Myocyte (in vitro differentiated cells): Measurements from ENCODE around the gene LSM11. TPM values are rescaled to one million over a fixed set of nuclear protein-coding genes. Genes with fewer than 3 reads are reported as not detected.
"Not testable (repeated sequence)": the region's sequence is repeated elsewhere in the genome, so short reads cannot be mapped to it uniquely, and the experiment has no call there.

Source experiments
- DNase-seq: peaks from one replicate; pipeline ENCODE4 v3.0.0-alpha.2; 2012; ENCODE audit warnings: low read depth
- polyA plus RNA-seq: library from polyadenylated mRNA; unstranded; fragments of >200 nt; gene quantifications from one replicate; pipeline ENCODE4 v1.2.1, GENCODE V29; 2012; ENCODE audit warnings: missing spikeins
- total RNA-seq: library from RNA; depleted of rRNA; stranded (reverse); fragments of >200 nt; gene quantifications from 2 replicates; pipeline ENCODE4 v1.2.3, GENCODE V29; 2014

The LSM11 gene
- total RNA-seq, result 5.7 and 8.1 TPM in 2 replicates
- polyA plus RNA-seq, result 4.1 TPM

DNA sequence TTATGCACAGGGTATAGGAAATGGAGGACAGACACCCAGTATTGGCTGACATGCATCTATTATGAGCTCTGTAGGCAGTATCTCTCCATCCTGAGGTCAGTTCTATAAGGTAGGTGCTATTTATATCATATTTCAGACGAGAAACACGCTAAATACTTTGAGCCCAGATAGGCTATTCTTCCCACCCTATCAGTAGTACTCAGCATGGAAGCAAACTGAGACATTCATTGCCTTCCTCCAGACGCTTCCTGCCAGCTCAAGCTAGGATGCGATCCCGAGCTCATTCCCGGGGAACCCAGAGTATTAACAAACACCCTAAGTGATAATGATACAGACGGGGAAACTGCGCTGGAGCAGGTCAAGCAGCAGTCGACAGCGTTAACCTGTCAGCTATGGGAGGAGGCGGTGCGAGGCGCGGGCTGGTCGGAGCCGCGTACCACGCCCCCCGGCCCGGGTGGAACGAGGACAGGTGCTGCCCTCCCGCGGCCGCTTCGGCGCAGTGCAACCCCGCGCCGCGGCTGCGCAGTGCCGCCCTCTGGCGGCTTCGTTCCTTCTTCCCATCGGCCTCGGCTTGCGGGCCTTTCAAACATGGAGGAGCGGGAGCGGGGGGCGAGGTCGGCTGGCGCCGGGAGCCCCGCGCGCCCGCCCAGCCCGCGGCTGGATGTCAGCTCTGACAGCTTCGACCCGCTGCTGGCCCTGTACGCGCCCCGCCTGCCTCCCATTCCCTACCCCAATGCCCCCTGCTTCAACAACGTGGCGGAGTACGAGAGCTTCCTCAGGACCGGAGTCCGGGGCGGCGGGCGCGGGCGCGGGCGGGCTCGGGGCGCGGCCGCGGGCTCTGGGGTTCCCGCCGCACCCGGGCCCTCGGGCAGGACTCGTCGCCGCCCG lies at the start of gene LSM11:
Gene LSM11, plus strand, starts transcription at position 550 of the 888 bp plus-strand sequence. Its CDS starts 39 bp downstream, at position 589.
- peak; percentile 83 for DNase-seq

DNA sequence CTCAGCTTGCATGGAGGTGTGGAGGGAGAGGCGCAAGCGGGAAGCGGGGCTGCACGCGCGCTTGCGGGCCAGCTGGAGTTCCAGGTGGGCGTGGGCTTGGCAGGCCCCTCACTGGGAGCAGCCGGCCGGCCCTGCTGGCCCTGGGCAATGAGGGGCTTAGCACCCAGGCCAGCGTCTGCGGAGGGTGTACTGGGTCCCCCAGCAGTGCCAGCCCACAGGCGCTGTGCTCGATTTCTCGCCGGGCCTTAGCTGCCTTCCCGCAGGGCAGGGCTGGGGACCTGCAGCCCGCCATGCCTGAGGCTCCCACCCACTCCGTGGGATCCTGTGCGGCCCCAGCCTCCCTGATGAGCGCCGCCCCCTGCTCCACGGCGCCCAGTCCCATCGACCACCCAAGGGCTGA lies 49.7 kb upstream of the LSM11 start:
- DNase-seq, result not testable (repeated sequence)

- DNase-seq, result not testable (repeated sequence)
Observed at GRCh38 chr5:157696154-157696553, 47.4 kb upstream of the LSM11 start.

DNA sequence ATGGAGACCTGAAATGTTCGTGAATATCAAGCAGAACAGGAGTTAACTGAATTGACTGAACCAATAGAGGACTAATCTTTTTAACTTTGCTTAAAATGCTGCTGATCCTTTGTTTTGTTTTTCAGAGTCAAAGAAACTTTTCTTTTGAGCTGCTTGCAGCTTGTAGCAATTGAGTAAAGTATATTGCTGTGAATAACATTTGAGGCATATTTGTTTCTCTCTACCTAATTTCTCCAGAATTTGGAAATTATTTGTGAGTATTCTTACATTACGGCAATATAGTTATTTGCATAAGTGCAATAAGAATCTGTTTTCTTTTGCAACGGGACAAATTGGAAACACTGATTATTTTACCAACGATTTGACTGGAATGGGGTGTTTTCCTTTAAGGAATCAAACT lies 44.8 kb upstream of the LSM11 start:
- not testable (repeated sequence) for DNase-seq

DNA sequence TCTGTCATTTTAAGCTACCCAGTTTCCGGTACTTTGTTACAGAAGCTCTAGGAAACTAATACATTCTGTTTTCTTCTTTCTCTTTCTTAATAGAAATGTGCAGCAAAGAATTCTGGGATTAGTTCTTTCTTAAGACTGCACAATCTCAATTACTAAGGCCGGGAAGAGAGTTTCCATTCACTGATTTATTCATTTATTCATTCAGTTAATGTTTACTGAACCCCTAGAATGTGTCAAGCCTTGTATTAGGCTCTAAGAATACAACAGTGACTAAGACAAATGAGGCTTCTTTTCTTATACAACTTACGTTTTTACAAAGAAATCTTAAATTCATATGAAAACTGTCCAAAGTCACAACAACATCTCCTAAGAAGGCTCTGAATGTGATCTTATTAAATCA lies 39.8 kb upstream of the LSM11 start:
- no peak for DNase-seq

DNA sequence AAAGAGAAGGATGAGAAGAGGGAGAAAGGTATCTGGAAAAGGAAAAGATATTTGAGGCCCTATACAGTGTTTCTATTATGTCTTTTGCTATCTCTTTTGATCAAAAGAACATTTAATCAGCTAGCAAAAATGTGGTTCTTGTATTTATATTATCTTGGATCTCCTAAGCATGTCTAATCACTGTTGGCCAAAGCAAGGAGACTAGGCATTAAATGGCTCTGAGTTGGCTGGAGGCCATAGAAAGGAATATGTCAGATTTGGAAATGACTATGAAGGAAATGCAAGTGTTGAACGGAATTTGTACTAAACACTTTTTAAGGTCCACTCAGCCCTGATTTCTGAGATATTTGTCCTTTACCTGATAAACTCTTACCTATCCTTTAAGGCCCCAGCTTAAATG lies 34.6 kb upstream of the LSM11 start:
- DNase-seq, result no peak

DNA sequence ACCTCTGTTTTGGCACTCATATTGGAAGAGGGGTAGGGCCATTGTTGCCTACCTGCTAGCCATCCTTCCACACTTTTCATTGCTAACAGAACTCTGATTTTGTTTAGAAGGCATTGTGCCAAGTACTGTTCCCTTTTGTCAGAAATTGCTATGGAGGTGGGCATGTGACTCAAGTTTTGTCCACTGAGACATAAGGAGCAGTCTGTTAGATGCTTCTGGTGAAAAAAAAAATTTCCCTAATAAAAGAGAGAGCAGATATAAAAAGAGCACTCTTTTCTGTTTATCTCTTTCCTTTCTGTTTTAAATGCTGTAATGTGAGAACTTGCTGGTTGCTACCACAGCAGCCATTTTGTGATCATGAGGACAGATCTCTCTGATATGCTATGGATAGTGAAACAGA lies 34.2 kb upstream of the LSM11 start:
- DNase-seq, result no peak

DNA sequence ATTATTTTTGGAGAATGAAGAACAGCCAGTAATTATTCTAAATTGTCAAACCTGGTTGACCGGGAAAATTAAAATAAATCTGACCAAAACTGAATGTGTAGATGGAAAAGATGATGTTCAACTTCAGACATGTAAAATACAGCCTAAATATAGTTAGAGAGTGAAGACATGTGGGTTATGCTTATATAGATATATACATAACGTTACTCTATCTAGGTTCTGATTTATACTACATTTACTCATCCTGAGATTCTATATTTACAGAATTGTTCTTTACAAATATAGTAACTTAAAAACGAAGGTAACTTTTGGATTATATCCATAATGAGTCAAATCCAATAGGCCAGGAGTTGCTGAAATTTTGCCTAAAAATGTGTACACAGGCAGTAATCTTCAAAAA lies 33.1 kb upstream of the LSM11 start:
- DNase-seq, result no peak

DNA sequence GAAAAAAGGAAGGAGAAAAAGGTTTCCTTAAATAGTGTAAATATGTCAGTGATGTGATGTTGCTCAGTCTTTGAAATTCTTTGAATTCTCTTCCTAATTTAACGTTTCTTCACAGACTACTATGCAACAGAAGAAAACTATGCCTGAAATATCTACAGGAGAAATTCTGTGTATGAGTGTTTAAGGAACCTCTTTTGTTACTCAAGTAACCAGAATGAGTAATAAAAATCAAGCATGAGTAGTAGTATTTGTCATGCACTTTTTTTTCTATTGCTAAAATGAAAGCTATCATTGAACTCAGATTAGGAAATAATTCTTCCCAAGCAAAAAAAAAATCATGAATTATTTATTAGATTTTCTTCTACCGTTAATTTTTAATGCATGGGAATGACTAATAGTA lies 32.6 kb upstream of the LSM11 start:
- DNase-seq, result no peak

DNA sequence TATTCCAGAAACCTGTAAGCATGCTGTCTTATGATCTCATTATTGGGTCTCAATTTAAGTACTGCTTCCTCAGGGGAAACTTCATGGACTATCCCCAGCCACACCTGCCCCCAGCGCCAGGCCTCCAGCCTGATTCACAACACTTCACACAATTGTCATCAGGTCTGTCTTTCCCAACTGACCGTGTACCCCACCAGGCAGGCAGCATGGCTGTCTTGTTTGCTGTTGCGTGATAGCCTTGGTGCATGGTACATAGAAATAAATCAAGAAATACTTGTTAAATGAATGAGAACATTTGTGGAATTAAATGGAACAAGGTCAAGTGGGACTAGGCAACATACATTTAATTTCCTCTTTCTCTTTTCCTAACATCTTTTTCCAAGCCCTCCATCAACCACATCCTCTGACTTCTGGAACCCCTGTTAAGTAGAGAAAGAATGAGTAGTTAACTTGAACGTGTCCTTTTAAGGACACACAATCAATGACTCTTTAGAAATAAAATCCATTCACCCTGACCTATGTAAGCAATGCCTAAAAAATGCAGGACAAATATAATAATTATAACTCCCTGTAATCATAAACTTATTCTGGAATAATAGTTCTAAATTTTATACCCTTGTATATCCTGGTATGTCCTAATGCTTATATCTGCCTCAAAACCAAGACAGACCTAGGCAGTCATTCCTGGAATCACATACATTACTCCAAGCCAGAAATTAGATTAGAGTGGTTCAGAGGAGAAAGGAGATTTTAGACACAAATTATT lies 29.5 kb upstream of the LSM11 start:
- DNase-seq, result no peak

GRCh38 chr5:157714596-157714864 lies 29.0 kb upstream of the LSM11 start:
- no peak for DNase-seq

DNA sequence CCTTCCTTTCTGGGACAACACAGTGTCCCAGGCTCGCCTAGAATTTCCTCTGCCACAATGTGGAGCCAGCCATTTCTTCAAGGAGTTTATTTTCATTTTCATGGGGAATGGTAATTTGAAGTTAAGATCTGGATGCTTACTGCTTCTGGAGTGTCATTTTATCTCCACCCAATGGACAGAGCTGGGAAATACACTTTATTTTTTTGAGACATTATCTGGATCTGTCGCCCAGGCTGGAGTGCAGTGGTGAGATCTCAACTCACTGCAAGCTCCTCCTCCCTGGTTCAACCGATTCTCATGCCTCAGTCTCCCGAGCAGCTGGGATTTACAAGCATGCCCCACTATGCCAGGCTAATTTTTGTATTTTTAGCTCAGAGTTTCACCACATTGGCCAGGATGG lies 25.0 kb upstream of the LSM11 start:
- DNase-seq, result peak; percentile 78

- DNase-seq, result no peak
Observed at GRCh38 chr5:157719245-157719644, 24.3 kb upstream of the LSM11 start.

DNA sequence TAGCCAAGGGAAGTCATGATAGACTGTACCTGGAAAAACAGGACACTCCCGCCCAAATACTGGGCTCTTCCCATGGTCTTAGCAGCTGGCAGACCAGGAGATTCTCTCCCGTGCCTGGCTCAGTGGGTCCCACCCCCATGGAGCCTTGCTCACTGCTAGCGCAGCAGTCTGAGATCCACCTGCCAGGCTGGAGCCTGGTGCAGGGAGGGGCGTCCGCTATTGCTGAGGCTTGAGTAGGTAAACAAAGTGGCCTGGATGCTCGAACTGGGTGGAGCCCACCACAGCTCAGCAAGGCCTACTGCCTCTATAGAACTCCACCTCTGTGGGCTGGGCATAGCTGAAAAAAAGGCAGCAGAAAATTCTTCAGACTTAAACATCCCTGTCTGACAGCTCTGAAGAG lies 22.4 kb upstream of the LSM11 start:
- DNase-seq, result no peak

- DNase-seq, result not testable (repeated sequence)
Observed at GRCh38 chr5:157722895-157723294, 20.6 kb upstream of the LSM11 start.

DNA sequence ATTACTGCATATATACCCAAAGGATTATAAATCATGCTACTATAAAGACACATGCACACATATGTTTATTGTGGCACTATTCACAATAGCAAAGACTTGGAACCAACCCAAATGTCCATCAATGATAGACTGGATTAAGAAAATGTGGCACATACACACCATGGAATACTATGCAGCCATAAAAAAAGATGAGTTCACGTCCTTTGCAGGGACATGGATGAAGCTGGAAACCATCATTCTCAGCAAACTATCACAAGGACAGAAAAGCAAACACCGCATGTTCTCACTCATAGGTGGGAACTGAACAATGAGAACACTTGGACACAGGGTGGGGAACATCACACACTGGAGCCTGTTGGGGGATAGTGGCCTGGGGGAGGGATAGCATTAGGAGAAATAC lies 16.9 kb upstream of the LSM11 start:
- not testable (repeated sequence) for DNase-seq

DNA sequence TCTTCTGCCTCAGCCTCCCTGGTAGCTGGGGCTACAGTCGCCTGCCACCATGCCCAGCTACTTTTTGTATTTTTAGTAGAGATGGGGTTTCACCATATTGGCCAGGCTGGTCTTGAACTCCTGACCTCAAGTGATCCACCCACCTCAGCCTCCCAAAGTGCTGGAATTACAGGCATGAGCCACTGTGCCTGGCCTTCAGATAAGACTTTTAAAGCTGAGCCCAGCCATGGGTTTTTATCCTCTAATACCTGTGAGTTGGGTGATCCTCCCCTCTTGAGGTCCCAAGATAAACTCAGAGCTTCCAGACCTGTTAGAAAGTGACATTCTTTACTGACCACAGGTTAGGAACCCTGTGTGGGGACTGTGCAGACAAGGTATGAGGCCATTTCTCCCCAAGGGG lies 15.7 kb upstream of the LSM11 start:
- DNase-seq, result not testable (repeated sequence)

DNA sequence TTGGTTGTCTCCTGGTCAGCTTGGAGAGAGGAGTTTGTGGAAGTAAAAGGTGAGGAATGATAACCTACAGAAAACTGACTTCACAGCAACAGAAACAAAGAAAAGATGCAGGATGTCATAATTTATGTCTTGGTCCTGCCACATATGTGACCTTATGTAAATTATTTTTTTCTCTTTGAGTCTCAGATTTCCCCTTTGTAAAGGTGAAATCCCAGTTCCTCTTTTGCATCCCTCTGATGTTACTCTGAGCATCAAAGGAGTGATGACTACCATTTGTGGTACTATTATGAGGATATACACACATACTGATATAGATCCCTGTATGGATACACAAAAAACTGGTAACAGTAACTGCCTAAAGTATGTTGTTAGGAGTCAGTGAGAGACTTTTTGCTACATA lies 13.7 kb upstream of the LSM11 start:
- no peak for DNase-seq

DNA sequence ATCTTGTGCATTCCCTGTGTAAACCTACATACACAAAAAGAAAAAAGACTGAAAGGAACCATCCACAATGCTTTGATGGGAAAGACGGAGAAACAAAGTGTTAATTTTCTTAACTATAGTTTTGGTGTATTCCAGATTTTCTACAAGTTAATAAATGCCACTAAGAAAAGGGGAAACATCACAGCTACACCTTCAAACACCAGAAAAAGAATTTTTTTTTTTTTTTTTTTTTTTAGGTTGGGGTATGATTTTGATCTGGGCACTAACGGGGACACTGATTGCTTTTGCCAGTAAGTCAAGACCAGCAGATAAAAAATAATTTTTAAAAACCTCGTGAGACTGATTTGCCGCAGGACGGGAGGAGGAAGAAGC lies 12.6 kb upstream of the LSM11 start:
- no peak for DNase-seq

DNA sequence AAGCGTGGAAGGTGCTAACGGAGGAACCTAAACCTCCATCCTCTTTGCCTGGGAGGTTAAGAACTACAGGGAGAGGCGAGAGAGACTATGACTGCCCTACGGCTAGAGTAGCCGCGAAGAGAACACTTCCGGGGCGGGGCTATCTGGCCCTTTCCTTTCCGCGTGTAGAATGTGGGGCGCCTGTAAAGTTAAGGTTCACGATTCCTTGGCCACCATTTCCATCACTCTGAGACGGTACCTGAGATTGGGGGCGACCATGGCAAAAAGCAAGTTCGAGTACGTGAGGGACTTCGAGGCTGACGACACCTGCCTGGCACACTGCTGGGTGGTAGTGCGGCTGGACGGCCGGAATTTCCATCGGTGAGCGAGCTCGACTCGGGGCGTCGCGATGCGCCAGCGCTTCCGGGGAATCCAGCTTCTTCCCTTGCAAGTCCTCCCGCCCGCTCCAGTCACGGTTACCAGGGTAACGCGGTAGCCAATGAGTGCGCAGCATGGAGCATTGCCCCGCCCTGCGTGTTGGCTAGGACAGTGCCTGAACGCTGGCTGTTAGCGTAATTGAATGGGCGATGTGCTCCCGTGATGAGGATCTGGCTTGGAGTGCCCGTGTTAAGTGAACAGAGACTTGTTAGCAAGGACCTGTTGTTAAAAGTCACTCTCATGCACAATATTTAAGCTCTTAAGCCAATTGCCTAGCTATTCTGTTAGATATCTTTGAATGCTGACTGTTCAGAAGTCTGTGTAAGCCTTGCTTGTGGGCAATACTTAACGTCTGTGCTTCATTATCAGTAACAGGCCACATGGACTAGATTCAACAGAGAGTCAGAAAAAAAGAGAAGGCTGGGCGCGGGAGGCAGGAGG lies 12.0 kb upstream of the LSM11 start, which contains the start of gene THG1L:
Gene THG1L, plus strand, starts transcription at position 149 of the 858 bp plus-strand sequence. Its CDS starts 21 bp downstream, at position 170.
- DNase-seq, result peak; percentile 98

DNA sequence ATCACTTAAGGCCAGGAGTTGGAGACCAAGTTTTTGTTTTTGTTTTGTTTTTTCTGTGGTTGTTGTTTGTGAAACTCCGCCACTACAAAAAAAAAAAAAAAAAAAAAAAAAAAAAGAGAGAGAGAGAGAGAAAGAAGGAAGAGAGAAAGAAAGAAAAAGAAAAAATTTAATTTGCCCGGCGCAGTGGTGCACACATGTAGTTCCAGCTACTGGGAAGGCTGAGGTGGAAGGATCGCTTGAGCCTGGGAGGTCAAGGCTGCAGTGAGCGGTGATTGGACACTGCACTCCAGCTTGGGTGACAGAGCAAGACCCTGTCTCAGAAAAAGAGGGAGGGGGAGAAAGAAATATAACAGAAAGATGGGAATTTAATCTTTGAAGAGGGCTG lies 11.4 kb upstream of the LSM11 start:
- DNase-seq, result no peak
